HG03520 (cell line): ENCODE results near the gene TLR10.
A peak's percentile ranks its signal among the peaks of the same experiment; 100 is the strongest.
"Not testable (repeated sequence)": the region's sequence is repeated elsewhere in the genome, so short reads cannot be mapped to it uniquely, and the experiment has no call there.

Experiments
- ATAC-seq: cut with Tn5 transposase; IDR thresholded peaks from one replicate; pipeline ENCODE4 v1.9.1; 2021; ENCODE audit warnings: mild to moderate bottlenecking, moderate library complexity; ENCODE audit not compliant: unreplicated experiment

The TLR10 gene

DNA sequence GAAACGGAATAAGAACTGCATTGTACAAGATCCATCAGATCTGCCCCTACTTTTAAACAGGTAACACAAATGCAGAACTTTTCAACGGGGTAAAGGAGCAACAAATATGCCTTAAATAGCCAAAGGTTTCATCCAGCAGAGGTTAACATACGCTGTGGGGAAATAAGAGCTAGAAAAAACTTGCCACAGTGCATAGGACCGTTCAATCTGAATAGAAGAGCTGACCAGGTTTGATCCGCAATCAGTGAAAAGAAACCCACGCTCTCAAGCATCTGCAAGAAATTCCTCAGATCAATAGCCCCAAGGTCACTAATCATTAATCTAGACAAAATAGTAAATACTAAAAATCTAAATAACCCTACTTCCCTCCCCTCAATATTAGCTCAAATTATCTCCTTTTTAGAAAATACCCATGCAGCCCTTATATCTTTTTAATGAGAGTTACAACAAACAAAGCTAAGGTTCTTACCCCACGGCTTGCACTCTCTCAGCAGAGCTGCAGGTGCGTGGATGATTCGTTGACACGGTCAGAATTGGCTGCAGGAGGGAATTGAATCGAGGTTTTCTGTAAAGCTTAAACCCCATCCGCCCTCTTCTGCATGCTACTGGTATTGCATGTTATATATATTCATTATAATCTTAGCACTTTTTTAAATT lies at the start of gene TLR10:
Gene TLR10, minus strand, starts transcription at position 539 of the 657 bp plus-strand sequence. CDS start 7,400 bp downstream, outside the sequence.
- ATAC-seq = peak; percentile 63

DNA sequence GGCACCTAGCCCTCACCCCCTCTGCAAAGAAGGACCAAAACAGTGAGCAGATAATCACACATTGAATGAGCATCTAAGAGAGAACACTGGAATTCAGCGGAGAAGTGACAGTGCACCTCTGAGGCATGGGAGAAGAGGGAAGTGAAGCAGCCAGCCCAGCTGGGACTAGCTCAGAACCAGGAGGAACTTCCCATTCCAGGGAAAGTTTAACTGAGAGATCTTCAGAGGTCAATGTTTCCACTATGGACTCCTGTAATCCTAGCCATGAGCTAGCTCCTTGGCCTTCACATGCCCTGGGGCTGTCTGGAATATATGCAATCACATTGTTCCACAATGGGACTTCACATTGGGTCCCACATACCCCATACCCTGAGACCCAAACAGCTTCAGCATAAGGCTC lies 49.4 kb upstream of the TLR10 start:
- ATAC-seq = no peak

DNA sequence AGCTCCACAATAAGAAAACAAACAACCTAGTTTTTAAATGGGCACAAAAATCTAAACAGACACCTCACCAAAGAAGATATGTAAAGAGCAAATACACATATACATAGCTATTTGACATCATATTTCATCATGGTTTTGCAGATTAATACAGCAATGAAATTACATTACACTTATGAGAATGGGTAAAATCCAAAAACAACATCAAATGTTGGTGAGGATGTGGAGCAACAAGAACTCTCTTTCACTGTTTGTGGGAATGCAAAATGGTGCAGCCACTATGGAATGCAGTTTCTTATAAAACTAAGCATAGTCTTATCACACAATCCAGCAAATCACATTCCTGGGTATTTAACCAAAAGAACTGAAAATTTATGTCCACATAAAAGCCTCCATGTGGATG lies 48.9 kb upstream of the TLR10 start:
- ATAC-seq = no peak

DNA sequence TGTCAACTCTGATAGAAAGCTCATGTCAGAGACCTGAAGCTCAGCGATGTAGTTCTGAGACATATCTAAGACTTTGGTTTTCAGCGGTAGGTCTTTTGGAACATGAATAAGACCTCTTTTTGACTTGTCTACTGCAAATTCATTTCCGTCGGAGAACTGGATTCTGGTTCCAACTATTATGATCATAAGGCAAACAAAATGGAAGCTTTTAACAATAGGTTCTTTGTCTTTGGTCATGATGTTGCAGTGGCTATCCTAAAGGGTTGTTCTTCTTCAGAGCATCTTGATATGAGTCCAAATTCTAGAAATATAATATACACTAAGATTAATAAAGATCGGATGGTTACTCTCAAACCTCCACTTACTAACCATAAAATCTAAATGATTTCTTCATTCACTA lies 46.4 kb upstream of the TLR10 start:
- ATAC-seq = no peak

DNA sequence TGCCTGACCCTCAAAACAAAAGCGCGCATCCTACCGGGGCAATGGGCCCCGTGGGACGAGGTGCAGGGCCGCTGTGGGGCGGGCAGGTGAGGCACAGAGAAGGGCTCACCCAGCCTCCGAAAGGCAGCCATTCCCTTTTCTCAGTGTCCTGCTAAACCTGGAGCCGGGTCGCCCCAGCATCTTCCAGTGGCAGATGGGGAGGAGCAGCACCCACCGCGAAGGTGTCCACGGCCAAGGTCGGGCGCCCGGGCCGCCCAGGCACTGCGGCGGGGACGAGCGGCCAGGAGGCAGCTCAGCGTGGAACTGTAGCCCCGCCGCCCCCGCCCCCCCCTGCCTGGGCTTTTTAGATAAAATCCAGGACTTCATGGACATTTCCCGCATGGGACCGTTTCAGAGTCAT lies 41.0 kb upstream of the TLR10 start:
- ATAC-seq = no peak

GRCh38 chr4:38822748-38823303 lies 40.0 kb upstream of the TLR10 start:
- no peak for ATAC-seq

DNA sequence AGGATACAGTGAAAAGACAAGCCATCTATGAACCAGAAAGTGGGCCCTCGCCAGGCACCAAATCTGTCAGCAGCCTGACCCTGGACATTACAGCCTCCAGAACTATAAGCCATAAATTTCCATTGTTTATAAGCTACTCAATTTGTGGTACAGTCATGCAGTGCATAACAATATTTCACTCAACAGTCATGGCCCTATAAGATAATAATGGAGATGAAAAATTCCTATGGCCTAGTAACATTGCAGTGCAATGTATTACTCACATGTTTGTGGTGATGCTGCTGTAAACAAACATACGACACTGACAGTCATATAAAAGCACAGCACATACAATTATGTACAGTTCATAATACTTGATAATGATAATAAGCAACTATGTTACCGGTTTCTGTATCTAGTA lies 38.9 kb upstream of the TLR10 start:
- ATAC-seq = no peak

- no peak for ATAC-seq
Measured at GRCh38 chr4:38820329-38821061, 37.7 kb upstream of the TLR10 start.

- ATAC-seq = no peak
Measured at GRCh38 chr4:38819569-38819968, 36.8 kb upstream of the TLR10 start.

GRCh38 chr4:38818441-38818976 lies 35.7 kb upstream of the TLR10 start:
- ATAC-seq = no peak

- no peak for ATAC-seq
Measured at GRCh38 chr4:38815885-38816782, 33.3 kb upstream of the TLR10 start.

DNA sequence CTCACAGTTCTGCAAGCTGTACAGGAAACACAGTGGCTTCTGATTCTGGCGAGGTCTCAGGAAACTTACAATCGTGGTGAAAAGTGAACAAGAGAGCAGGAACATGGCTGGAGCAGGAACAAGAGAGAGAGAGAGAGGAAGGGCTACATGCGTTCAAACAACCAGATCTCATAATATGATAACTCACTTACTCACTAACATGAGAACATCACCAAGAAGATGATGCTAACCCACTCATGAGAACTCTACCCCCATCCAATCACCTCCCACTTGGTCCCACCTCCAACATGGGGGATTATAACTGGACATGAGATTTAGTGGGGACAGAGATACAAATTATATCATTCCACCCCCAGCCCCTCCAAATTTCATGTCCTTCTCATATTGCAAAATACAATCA lies 31.6 kb upstream of the TLR10 start:
- ATAC-seq = no peak

GRCh38 chr4:38811297-38811696 lies 28.5 kb upstream of the TLR10 start:
- ATAC-seq = no peak

- ATAC-seq = not testable (repeated sequence)
Measured at GRCh38 chr4:38807462-38807861, 24.7 kb upstream of the TLR10 start.

- not testable (repeated sequence) for ATAC-seq
Measured at GRCh38 chr4:38806251-38806650, 23.5 kb upstream of the TLR10 start.

- peak; percentile 80 for ATAC-seq
Measured at GRCh38 chr4:38805530-38806145, 22.8 kb upstream of the TLR10 start.

DNA sequence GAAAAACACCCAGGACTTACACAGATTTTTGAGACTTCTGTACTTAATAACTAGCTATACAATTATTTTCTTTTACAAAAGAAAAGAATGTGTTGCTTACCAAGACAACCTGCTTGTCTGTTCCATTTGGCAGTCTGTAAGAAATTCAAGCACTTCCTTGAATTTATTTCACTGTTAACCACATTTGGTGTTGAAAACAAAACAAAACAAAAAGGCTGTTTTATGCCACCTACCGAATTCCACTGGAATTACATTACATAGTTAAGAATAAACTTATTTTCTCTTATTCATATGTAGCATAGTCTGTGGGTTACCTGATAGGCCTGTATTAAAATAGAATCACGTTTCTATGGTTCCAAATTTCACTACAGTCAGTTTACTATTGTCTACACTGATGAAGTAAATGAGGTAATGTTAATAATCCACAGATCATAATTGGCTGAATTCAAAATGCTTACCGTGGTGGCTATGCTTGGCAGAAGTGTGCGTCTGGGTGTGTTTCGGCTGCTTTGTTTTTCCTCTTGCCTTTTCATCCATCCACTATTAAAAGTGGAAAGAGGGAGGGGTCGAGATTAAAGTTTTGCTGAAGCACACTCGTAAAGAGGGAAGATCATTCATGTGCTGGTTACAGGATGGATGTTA lies 22.0 kb upstream of the TLR10 start, which contains the start of gene TLR1:
Gene TLR1, minus strand, starts transcription at position 138 of the 642 bp plus-strand sequence. CDS start 5,960 bp downstream, outside the sequence.
- peak; percentile 34 for ATAC-seq

- peak; percentile 41 for ATAC-seq
Measured at GRCh38 chr4:38803833-38804653, 21.3 kb upstream of the TLR10 start.
